GM12892 (cell line): ENCODE data around the gene GTF2B.

ENCODE experiments used
- POLR2A ChIP-seq: IDR thresholded peaks from 2 replicates; pipeline ENCODE4 v1.6.1; 2011; ENCODE audit warnings: low read depth, low read length, control low read depth
- POLR2AphosphoS5 ChIP-seq: IDR thresholded peaks from 2 replicates; pipeline ENCODE4 v1.6.1; 2011; ENCODE audit warnings: low read depth, low read length, control low read depth

GRCh38 chr1:88867743-88868521, 23.4 kb downstream of the GTF2B start:
- TF ChIP-seq POLR2AphosphoS5 (no peak), POLR2A (no peak)
